Dermis microvascular lymphatic vessel endothelial cell (primary cell): ENCODE measurements around the gene MAEA. TPM values are rescaled to one million over a fixed set of nuclear protein-coding genes. Genes with fewer than 3 reads are reported as not detected.

Experiments used
- DNase-seq, 2 donors: peaks; one replicate each; pipeline versions ENCODE4 v3.0.0 to v3.0.0-alpha.2; 2010; ENCODE audit warnings: low read depth in 2 of 2
- total RNA-seq: library from RNA; depleted of rRNA; stranded (reverse); fragments of >200 nt; gene quantifications from 2 replicates; pipeline ENCODE4 v1.2.1, GENCODE V29; 2014

Gene MAEA
- total RNA-seq, result 45.8 and 64.4 TPM in 2 replicates

- DNase-seq, result peak; percentile 94 to 98
Observed at GRCh38 chr4:1289207-1290164, at the start of gene MAEA. Gene MAEA (plus strand): TSS chr4:1289891. CDS start chr4:1289914, 23 bp downstream.

- no peak for DNase-seq
Observed at GRCh38 chr4:1239950-1240307, 49.8 kb upstream of the MAEA start.

DNA sequence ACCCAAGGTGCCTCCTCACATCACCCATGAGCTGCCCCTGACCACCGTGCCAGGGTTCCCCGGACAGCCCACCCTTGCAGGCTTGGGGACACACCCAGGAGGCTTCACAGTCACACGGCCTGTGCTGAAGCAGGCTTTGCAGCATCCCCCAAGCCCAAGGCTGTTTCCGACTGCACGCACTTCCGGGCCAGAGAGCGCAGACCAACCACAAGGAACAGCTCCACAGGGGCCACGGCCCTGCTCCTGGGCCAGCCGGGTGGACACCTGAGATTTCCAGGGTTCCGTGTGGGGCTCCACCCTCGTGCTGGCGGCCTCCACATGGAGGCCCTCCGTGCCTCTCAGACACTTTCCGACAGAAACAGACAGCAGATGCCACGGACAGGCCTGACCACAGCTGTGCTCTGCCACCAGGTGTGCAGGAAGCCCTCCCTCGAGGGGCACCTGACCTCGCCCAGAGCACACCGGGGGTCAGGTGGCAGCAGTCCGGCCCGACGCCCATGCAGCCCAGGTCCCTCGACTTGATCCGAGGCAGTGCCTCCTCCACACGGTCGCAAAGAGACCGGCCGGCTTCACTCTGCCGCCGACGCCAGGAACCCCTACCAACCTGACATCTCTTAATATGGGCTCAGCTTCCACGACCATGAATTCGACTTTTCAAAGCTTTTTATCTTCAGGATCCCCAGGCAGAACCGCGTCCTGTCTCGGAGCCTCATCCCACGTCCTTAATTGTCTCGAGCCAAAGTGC, 48.8 kb upstream of the MAEA start:
- no peak for DNase-seq

DNA sequence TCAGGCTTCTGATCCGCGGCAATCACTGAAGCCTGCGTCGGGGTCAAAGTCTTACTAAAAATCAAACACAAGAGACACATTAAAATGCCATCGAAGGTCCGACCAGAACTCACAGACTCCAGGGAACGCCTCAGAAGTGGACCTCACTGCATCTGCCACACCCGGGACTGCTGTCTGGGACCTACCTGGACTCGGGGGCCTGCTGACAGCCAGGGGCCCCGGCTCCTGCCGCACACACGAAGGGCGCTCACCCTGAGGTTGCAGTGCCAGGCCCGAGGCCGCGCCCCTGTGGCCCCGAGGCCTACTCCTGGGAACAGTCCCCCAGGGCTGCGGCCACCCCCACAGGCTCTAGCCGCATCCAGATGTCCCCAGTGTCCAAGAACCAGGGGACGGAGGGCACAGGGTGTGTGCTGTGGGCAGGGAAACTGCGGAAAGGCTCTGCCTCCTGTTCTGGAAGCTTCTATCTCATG, 48.2 kb upstream of the MAEA start:
- DNase-seq, result no peak

- DNase-seq, result no peak
Observed at GRCh38 chr4:1241936-1242505, 47.7 kb upstream of the MAEA start.

DNA sequence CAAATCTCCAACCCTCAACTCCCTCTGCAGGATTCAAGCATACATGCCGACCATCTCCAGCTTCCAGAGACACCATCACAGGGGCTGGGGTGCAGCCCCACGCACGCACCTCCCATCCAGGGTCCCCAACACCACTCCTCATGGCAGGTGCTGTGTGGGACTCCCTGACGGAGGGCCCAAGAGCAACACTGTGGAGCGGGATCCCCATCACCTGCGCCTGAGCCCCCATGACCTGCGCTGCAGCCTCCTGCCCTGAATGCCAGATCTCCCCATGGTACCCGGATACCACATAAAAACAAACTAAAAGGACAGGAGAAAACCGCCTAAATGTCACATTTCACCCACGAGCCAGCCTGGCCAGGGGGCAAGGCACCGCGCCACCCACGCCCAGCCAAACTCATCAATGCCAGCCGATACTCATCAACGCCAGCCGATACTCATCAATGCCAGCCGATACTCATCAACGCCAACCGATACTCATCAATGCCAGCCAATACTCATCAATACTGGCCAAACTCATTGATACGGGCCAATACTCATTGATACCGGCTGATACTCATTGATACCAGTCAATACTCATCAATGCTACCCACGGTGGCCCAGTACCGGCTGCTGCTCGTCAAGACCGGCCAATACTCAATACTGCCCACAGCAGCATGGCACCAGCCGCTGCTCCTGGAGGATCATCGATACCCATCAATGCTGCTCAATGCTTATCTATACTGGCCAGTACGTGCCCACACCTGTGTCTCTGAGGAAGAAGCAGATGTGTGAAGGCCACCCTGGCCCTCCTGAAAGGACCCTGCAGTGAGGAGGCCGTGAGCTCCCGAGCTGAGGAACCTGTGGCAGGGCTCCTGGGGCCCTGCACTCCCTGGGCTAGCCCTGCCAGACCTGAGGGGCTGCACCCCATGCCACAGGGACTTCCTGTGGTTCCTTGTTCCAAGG, 46.9 kb upstream of the MAEA start:
- no peak for DNase-seq

- DNase-seq, result no peak
Observed at GRCh38 chr4:1243451-1244080, 46.1 kb upstream of the MAEA start.

DNA sequence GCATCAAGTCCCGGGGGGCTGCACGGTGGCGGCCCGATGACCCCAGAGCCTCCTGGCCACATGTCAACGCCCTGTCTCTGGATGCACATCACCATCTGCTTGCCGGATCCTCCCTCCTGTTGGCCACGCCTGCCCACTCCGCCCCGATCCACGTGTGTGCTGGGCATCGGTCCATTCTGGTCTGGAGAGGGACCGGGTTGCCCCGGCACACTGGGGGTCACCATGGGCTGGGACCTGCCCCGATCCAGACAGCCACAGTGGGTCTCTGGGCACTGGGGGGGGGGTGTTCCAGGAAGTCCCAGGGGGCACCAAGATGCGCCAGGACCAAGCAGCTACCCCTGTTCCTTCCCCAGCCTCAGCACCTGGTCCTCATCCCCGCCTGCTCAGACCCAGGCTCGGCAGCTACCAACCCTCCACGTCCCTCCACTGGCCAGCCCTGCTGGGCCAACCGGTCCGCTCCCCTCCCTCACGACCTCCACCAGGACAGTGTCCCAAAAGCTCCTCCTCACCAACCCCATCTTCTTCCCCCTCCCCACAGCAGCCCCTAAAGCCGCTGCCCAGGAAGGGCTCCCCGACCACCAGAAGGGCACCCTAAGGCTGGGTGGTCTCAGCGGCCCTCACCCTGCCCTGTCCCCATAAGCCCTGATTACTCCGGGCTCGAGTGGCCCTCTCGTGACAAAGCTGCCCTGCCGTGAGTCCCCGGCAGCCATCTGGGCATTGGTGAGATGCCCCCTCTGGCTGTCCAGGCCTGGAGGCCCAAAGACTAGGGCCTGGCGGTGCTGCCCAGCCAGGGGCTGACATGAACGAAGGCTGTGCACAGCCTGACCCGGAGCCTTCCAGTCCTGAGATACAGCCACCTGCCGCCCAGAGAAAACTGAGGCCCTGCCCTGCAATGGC, 45.4 kb upstream of the MAEA start:
- DNase-seq, result no peak

GRCh38 chr4:1244978-1245471, 44.7 kb upstream of the MAEA start:
- no peak for DNase-seq

- no peak for DNase-seq
Observed at GRCh38 chr4:1245481-1246051, 44.1 kb upstream of the MAEA start.

- no peak for DNase-seq
Observed at GRCh38 chr4:1246111-1246881, 43.4 kb upstream of the MAEA start.

DNA sequence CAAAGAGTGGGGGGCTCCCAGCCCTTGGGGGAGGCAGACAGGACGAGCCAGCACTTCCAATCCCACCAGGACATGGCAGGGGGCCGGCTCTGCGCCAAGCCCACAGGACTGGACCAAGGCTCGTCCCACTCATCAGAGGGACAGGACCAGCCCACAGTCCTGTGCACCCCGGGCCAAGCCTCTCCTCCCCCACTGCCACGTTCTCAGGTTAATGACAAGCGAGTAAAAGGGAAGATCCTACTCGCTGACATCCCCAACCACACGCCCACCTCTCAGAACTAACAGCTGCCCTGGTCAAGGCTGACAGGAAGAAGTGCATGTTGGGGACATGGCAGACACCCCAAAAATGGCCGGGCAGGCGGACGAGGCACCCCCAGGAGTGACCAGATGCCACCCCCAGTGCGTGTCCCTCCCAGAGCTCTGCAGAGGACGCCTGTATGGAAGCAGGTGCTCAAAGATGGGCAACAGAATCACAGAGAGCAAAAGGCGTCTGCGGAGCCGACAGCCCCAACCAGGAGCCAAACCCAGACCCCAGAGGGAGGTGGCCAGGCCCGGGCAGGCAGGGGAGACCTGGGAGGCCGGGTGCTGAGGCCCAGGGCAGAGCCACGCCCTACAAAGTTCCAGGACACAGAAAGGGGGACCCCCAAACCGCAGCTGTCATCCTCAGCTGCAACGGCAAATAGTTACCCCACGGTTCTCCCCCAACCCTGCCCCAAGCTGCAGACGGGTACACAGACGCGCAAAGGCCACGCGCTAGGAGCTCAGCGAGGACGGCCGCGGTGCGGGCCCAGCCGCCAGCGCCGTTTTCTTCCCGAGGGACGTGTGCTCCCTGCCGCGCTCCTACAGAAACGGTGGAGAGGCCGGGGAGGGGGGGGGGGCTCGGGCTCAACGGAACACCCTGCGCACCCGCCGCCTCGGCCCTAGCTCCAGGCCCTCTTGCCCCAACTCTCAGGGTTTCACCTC, 42.5 kb upstream of the MAEA start:
- peak in 1 of 2 donors; percentile 27 for DNase-seq

GRCh38 chr4:1247864-1248244, 41.8 kb upstream of the MAEA start:
- no peak for DNase-seq

- peak; percentile 69 to 86 for DNase-seq
Observed at GRCh38 chr4:1248245-1249147, 41.2 kb upstream of the MAEA start, which contains the start of gene CTBP1. Gene CTBP1 (minus strand): TSS chr4:1249130. CDS start chr4:1241331, 7,799 bp downstream.

- DNase-seq, result peak; percentile 57 to 92
Observed at GRCh38 chr4:1249148-1249730, 40.5 kb upstream of the MAEA start.
